OCI-LY7 (cell line): ENCODE measurements around the gene PLCG1. TPM values are rescaled to one million over a fixed set of nuclear protein-coding genes. Genes with fewer than 3 reads are reported as not detected.

Experiments
- BruUV-seq: library from RNA; stranded (reverse); fragments of 400-500 nt; replicated peaks from 2 replicates; lab custom pipeline; 2021; lab: Mats Ljungman, UMichigan
- CTCF ChIA-PET: fragments of 300-600 bp; sonication (Branson Sonifier 250); formaldehyde crosslinking; loops from one replicate; lab custom pipeline; 2022; ENCODE audit warnings: antibody characterized with exemption; ENCODE audit not compliant: unreplicated experiment; lab: Charles Lee
- POLR2A ChIA-PET: fragments of 300-600 bp; sonication (Branson Sonifier 250); formaldehyde crosslinking; loops from one replicate; lab custom pipeline; 2022; ENCODE audit warnings: antibody characterized with exemption; lab: Charles Lee
- DNase-seq: peaks from one replicate; pipeline ENCODE4 v3.0.0-alpha.2; 2015; ENCODE audit warnings: low spot score
- H2AFZ ChIP-seq: fragments of 200-600 bp; sonication (generic), shearing (Covaris generic); 2 replicates; pipeline ENCODE4 v1.6.1; 2014; ENCODE audit warnings: mild to moderate bottlenecking, antibody characterized with exemption, low read length, moderate library complexity
- H3K27ac ChIP-seq: fragments of 200-600 bp; sonication (generic); 2 replicates; pipeline ENCODE4 v1.5.1; 2014; ENCODE audit warnings: mixed run types, low read depth, mild to moderate bottlenecking, moderate library complexity, low read length, inconsistent platforms; ENCODE audit not compliant: poor library complexity, severe bottlenecking
- H3K36me3 ChIP-seq: fragments of 200-600 bp; sonication (generic); 2 replicates; pipeline ENCODE4 v1.6.1; 2014; ENCODE audit warnings: mild to moderate bottlenecking, antibody characterized with exemption, low read length, moderate library complexity, mixed read lengths; ENCODE audit not compliant: insufficient read depth
- H3K4me1 ChIP-seq: fragments of 200-600 bp; sonication (generic); 2 replicates; pipeline ENCODE4 v1.5.1; 2014; ENCODE audit warnings: mild to moderate bottlenecking, low read length; ENCODE audit not compliant: insufficient read depth, poor library complexity, severe bottlenecking
- H3K4me2 ChIP-seq: fragments of 200-600 bp; sonication (generic); 2 replicates; pipeline ENCODE4 v1.6.1; 2014; ENCODE audit warnings: mild to moderate bottlenecking, low read length
- H3K4me3 ChIP-seq: fragments of 200-600 bp; sonication (generic); 2 replicates; pipeline ENCODE4 v1.5.1; 2014; ENCODE audit warnings: mild to moderate bottlenecking, low read depth, low read length; ENCODE audit not compliant: poor library complexity, severe bottlenecking
- H3K79me2 ChIP-seq: fragments of 200-600 bp; sonication (generic); 2 replicates; pipeline ENCODE4 v1.6.1; 2016; ENCODE audit warnings: low read depth, mild to moderate bottlenecking, low read length, moderate library complexity, mixed read lengths; ENCODE audit not compliant: insufficient read depth
- H3K9me2 ChIP-seq: fragments of 200-600 bp; sonication (generic); 2 replicates; pipeline ENCODE4 v1.6.1; 2016; ENCODE audit warnings: mild to moderate bottlenecking, low read length, mixed read lengths; ENCODE audit not compliant: insufficient read depth
- H3K9me3 ChIP-seq: fragments of 200-600 bp; sonication (generic); 2 replicates; pipeline ENCODE4 v1.6.1; 2014; ENCODE audit warnings: mild to moderate bottlenecking, mixed run types, low read length, mixed read lengths
- H4K20me1 ChIP-seq: fragments of 200-600 bp; sonication (generic); 2 replicates; pipeline ENCODE4 v1.6.1; 2014; ENCODE audit warnings: mild to moderate bottlenecking, antibody characterized with exemption, low read length, moderate library complexity, mixed read lengths; ENCODE audit not compliant: insufficient read depth
- EZH2phosphoT487 ChIP-seq: fragments of 200-600 bp; sonication (generic); IDR thresholded peaks from 2 replicates; pipeline ENCODE4 v1.6.1; 2018; ENCODE audit warnings: low read depth, borderline replicate concordance, mild to moderate bottlenecking, mixed run types, antibody characterized with exemption, low read length, moderate library complexity, mixed read lengths
- intact Hi-C: fragments of 100-400 bp; cut with micrococcal nuclease; formaldehyde crosslinking; loops from one replicate; pipeline ENCODE4 v1.10.0; 2022; ENCODE audit not compliant: unreplicated experiment
- total RNA-seq, 2 experiments: library from RNA; depleted of rRNA in 1 of 2; stranded (reverse); fragments of >200 nt in 1 of 2; shearing (Covaris generic) in 1 of 2; gene quantifications; 2 replicates each; pipeline ENCODE4 v1.2.3, GENCODE V29; 2014 to 2022
- TF ChIP-seq, protein P1 (sequence below): fragments of 200-600 bp; sonication (generic); conservative IDR thresholded peaks from 2 replicates; pipeline ENCODE4 v1.5.1; 2014; ENCODE audit warnings: mild to moderate bottlenecking, antibody characterized with exemption, low read length, moderate library complexity, mixed read lengths

PLCG1 gene
- total RNA-seq, 2 experiments from 2014 or later = 103 to 121 TPM

DNA sequence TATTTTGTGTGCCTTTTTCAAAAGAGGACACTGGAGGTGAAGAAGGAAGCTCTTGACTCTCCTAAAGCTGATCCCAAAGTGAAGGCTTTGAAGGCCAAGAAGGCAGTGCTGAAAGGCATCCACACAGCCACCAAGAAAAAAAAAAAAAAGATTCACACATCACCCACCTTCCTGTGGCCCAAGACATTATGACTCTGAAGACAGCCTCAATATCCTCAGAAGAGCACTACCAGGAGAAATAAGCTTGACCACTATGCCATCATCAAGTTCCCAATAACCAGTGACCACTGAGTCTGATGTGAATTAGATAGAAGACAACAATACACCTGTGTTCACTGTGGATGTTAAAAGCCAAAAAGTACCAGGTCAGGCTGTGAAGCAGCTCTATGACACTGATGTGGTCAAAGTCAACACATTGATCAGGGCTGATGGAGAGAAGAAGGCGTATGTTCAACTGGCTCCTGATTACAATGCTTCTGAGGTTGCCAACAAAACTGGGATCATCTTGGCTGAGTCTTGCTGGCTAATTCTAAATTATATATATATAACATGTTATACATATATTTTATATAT lies 59.4 kb downstream of the PLCG1 start:
- CTCF ChIA-PET = no interaction called here
- Histone ChIP-seq H3K4me1 (no peaks in the 10 kb centered on the region), H2AFZ (no peak overlapping the region), H3K9me3 (no peaks in the 10 kb centered on the region), H4K20me1 (no peaks in the 10 kb centered on the region), H3K4me2 (no peak overlapping the region), H3K9me2 (no peaks in the 10 kb centered on the region), H3K4me3 (no peak overlapping the region), H3K27ac (no peak overlapping the region), H3K79me2 (no peaks in the 10 kb centered on the region), H3K36me3 (no peaks in the 10 kb centered on the region)
- no TSS peak for BruUV-seq
- intact Hi-C loops = no loop called here
- DNase-seq = no peak
- TF ChIP-seq EZH2phosphoT487 = no peak
- TF ChIP-seq, protein P1, sequence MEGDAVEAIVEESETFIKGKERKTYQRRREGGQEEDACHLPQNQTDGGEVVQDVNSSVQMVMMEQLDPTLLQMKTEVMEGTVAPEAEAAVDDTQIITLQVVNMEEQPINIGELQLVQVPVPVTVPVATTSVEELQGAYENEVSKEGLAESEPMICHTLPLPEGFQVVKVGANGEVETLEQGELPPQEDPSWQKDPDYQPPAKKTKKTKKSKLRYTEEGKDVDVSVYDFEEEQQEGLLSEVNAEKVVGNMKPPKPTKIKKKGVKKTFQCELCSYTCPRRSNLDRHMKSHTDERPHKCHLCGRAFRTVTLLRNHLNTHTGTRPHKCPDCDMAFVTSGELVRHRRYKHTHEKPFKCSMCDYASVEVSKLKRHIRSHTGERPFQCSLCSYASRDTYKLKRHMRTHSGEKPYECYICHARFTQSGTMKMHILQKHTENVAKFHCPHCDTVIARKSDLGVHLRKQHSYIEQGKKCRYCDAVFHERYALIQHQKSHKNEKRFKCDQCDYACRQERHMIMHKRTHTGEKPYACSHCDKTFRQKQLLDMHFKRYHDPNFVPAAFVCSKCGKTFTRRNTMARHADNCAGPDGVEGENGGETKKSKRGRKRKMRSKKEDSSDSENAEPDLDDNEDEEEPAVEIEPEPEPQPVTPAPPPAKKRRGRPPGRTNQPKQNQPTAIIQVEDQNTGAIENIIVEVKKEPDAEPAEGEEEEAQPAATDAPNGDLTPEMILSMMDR = no peak
- POLR2A ChIA-PET = no interaction called here

DNA sequence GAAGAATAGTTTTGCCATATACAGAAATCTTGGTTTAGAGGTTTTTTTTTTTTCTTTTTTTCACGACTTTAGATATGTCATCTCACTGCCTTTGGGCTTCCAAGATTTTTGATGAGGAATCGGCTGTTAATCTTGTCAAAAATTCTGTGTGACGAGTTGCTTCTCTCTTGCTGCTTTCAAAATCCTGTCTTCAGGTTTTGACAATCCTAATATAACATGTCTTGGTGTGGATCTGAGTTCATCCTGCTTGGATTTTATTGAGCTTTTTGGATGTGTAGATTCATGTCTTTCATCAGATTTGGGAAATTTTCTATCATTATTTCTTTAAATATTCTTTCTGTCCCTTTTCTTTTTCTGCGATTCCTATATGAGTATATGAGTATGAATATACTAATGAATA lies 61.1 kb downstream of the PLCG1 start:
- Histone ChIP-seq H3K9me2 (no peaks in the 10 kb centered on the region), H3K9me3 (no peaks in the 10 kb centered on the region), H3K36me3 (no peaks in the 10 kb centered on the region), H2AFZ (no peak overlapping the region), H3K4me3 (no peak overlapping the region), H3K79me2 (no peaks in the 10 kb centered on the region), H3K27ac (no peak overlapping the region), H3K4me1 (no peaks in the 10 kb centered on the region), H4K20me1 (no peaks in the 10 kb centered on the region), H3K4me2 (no peak overlapping the region)
- TF ChIP-seq, protein P1 = no peak
- DNase-seq = no peak
- no TSS peak for BruUV-seq
- intact Hi-C loops = no loop called here
- POLR2A ChIA-PET = interaction anchor here (0.7 to 0.9 kb wide), 2 partner anchors 15 to 65 kb away, joined by 3 to 4 read pairs; no protein-coding TSS in a partner anchor
- CTCF ChIA-PET = no interaction called here

DNA sequence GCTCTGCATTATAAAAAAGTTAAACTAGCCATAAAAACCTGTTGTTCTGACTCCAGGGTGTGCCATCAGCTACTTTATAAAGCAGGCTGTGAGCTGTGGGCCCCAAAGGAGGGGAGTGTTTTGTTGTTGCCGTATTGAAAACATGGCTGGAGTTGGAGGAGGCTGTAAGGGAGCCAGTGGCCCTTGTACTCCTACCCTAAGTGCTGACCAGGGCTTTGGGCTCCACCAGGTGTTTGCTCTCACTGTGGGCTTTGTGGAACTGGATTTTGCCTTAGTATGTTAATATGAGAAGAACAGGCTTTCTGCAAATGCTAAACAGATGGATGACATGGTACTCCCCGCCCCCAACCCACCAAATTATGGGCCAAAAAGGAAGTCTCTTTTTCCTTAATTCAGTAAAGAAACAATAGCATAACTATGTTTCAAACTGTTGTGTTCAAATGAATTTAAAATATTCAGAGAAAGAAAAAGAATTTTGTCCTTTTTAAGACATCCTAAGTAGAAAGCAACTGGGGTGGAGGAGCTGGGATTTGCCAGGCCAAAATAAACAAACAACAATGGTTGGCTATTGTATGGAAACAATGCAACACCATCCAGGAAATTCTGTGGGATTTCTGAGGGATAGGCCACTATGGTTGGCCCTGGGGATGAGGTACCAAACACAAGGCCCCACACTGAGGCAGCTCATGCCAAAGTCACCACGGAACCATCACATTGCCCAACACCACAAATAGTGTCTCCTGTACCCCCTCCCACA lies 63.3 kb downstream of the PLCG1 start:
- intact Hi-C loops = no loop called here
- Histone ChIP-seq H4K20me1 (no peaks in the 10 kb centered on the region), H3K9me2 (no peaks in the 10 kb centered on the region), H3K4me2 (no peak overlapping the region), H3K36me3 (no peaks in the 10 kb centered on the region), H3K9me3 (no peaks in the 10 kb centered on the region), H3K27ac (no peak overlapping the region), H3K4me3 (no peak overlapping the region), H3K4me1 (no peaks in the 10 kb centered on the region), H2AFZ (no peak overlapping the region), H3K79me2 (no peaks in the 10 kb centered on the region)
- CTCF ChIA-PET = no interaction called here
- no TSS peak for BruUV-seq
- POLR2A ChIA-PET = no interaction called here
- DNase-seq = no peak
- TF ChIP-seq, protein P1 = no peak
